ENCODE data around the gene POP4. TPM values are rescaled to one million over a fixed set of nuclear protein-coding genes. Genes with fewer than 3 reads are reported as not detected.

Gene POP4
- total and polyA plus RNA-seq, 2 of the 13 experiments (the other 11 are each of a cell fraction or from before 2014, with no cell fraction given) = 32.2 to 84.0 TPM

DNA sequence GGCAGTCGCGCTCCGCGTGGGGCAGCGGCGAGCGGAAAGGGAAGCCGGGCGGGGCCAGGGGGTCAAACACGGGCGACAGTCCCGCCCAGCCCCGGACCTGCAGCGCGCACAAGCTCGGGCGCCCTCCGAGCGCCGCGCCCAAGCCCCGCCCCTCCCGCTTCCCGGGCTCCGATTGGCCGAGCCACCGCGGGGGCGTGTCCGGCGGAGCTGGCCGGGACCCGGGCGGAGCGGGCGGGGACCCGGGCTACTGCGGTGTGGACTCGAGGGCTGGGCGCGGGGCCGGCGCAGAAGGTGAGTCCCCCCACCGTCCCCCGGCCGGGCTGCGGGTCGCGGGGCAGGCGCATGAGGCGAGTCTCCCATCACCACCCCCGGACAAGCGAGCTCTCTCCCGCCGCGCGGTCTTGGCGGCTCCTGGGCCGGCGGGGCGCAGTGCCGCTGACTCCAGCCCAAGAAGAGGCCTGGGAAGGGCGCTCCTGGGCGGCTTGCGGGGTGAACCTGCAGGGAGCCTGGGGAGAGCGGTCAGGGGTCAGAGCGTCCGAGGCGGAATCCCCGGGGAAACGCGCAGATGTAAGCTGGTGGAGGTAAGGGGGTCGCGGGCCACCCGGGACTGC, 59.2 kb downstream of the POP4 start, which contains the start of gene PLEKHF1 (continued):
- no peak for TF ChIP-seq ZNF281 (CRISPR knock-in tag; IDR thresholded peaks at IDR 0.05; ENCODE audit: borderline replicate concordance)
- TF ChIP-seq XRCC5 (optimal IDR thresholded peaks at IDR 0.05; ENCODE audit: low read length) = peak; percentile 14
- TF ChIP-seq, protein P1, sequence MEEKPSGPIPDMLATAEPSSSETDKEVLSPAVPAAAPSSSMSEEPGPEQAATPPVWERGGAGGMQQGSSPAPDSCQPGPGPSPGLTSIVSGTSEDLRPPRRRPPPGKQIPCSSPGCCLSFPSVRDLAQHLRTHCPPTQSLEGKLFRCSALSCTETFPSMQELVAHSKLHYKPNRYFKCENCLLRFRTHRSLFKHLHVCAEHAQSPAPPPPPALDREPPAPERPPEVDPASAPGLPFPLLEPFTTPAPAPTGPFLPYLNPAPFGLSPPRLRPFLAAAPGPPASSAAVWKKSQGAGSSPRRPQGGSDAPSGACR (CRISPR knock-in tag; IDR thresholded peaks at IDR 0.05) = no peak
- no peak for TF ChIP-seq TFAP4 (IDR thresholded peaks at IDR 0.05; ENCODE audit: borderline replicate concordance, low read depth)
- no peak for TF ChIP-seq BCLAF1 (IDR thresholded peaks at IDR 0.05)
- TF ChIP-seq KLF6 (CRISPR knock-in tag; IDR thresholded peaks at IDR 0.05) = 0 out of 2 replicates have a peak, but pooled peaks have one; percentile 45
- no peak for TF ChIP-seq NCOA1 (CRISPR knock-in tag; IDR thresholded peaks at IDR 0.05)
- TF ChIP-seq FOXM1 (CRISPR knock-in tag; IDR thresholded peaks at IDR 0.05) = no peak
- TF ChIP-seq AGO2 (optimal IDR thresholded peaks at IDR 0.05; ENCODE audit: low read depth, low read length) = peak; percentile 15
- TF ChIP-seq ZNF691 (CRISPR knock-in tag; IDR thresholded peaks at IDR 0.05; ENCODE audit: borderline replicate concordance, low read depth) = no peak; the same call in 1 of the 2 replicates
- TF ChIP-seq, protein P2, sequence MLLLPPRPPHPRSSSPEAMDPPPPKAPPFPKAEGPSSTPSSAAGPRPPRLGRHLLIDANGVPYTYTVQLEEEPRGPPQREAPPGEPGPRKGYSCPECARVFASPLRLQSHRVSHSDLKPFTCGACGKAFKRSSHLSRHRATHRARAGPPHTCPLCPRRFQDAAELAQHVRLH (CRISPR knock-in tag; IDR thresholded peaks at IDR 0.05; ENCODE audit: borderline replicate concordance, low read depth) = peak; percentile 5; the same call in 1 of the 2 replicates
- TF ChIP-seq, protein P3, sequence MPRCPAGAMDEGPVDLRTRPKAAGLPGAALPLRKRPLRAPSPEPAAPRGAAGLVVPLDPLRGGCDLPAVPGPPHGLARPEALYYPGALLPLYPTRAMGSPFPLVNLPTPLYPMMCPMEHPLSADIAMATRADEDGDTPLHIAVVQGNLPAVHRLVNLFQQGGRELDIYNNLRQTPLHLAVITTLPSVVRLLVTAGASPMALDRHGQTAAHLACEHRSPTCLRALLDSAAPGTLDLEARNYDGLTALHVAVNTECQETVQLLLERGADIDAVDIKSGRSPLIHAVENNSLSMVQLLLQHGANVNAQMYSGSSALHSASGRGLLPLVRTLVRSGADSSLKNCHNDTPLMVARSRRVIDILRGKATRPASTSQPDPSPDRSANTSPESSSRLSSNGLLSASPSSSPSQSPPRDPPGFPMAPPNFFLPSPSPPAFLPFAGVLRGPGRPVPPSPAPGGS (CRISPR knock-in tag; IDR thresholded peaks at IDR 0.05) = no peak; the same call in 1 of the 2 replicates
- TF ChIP-seq ETV6 (CRISPR knock-in tag; conservative IDR thresholded peaks at IDR 0.05) = no peak
- no peak for TF ChIP-seq MAZ (IDR thresholded peaks at IDR 0.05; ENCODE audit: borderline replicate concordance, low read depth, low read length)
- TF ChIP-seq MAZ (CRISPR knock-in tag; IDR thresholded peaks at IDR 0.05; ENCODE audit: low read depth) = peak; percentile 69; the same call in 1 of the 2 replicates
- peak; percentile 25; the same call in 1 of the 2 replicates for TF ChIP-seq MYC (CRISPR knock-in tag; IDR thresholded peaks at IDR 0.05; ENCODE audit: borderline replicate concordance)
- TF ChIP-seq ZNF30 (CRISPR knock-in tag; IDR thresholded peaks at IDR 0.05) = no peak
- peak; percentile 11; the same call in 1 of the 2 replicates for TF ChIP-seq IRF2 (CRISPR knock-in tag; IDR thresholded peaks at IDR 0.05)
